Astrocyte of the cerebellum (primary cell): Measurements from ENCODE around the gene PCYT2.

Source experiments
- DNase-seq: peaks from one replicate; pipeline ENCODE4 v3.0.0-alpha.2; 2011; ENCODE audit warnings: low read depth
- H3K4me3 ChIP-seq: 2 replicates; pipeline ENCODE4 v1.5.1; 2011; ENCODE audit warnings: mild to moderate bottlenecking, low read depth, low read length, moderate library complexity
- in situ Hi-C: cut with HindIII; loops from 2 replicates; pipeline ENCODE4 v1.10.0; 2017; ENCODE audit warnings: low sequenced_read_pairs
- TF ChIP-seq, protein P1 (sequence below): IDR thresholded peaks from 2 replicates; pipeline ENCODE4 v1.5.1; 2012; ENCODE audit warnings: low read length, low read depth, moderate library complexity, mild to moderate bottlenecking; ENCODE audit errors: missing control alignments

PCYT2 gene

DNA sequence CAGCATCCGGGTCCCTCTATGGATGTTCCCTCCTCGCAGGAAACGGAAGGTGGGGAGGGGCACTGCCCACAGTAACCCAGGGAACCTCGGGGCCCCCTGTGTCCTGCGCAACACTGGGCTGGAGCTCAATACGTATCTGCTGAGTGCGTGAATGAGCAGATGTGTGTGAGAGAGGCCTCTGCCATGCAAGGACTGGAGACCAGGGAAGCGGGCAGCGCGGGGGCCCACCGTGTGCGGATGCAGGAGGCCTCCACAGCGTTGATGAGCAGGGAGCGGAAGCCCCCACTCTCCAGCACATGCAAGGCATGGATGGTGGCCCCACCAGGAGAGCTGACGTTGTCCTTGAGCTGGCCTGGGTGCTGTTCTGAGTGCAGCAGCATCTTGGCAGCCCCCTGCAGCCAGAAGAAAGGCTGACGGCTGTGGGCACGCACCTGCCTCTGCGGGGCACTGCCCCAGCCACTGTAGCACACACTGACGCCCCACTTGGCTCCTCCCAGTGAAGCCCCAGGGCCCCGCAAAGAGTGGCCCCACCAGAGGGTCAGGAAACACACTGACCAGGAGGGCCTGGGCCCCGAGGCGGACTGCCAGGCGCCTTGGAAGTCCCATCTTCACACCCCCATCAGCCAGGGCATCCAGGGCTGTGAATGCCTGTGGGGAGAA is 23.0 kb upstream of the PCYT2 start:
- in situ Hi-C loops: no loop called here
- TF ChIP-seq, protein P1, sequence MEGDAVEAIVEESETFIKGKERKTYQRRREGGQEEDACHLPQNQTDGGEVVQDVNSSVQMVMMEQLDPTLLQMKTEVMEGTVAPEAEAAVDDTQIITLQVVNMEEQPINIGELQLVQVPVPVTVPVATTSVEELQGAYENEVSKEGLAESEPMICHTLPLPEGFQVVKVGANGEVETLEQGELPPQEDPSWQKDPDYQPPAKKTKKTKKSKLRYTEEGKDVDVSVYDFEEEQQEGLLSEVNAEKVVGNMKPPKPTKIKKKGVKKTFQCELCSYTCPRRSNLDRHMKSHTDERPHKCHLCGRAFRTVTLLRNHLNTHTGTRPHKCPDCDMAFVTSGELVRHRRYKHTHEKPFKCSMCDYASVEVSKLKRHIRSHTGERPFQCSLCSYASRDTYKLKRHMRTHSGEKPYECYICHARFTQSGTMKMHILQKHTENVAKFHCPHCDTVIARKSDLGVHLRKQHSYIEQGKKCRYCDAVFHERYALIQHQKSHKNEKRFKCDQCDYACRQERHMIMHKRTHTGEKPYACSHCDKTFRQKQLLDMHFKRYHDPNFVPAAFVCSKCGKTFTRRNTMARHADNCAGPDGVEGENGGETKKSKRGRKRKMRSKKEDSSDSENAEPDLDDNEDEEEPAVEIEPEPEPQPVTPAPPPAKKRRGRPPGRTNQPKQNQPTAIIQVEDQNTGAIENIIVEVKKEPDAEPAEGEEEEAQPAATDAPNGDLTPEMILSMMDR: no peak

DNA sequence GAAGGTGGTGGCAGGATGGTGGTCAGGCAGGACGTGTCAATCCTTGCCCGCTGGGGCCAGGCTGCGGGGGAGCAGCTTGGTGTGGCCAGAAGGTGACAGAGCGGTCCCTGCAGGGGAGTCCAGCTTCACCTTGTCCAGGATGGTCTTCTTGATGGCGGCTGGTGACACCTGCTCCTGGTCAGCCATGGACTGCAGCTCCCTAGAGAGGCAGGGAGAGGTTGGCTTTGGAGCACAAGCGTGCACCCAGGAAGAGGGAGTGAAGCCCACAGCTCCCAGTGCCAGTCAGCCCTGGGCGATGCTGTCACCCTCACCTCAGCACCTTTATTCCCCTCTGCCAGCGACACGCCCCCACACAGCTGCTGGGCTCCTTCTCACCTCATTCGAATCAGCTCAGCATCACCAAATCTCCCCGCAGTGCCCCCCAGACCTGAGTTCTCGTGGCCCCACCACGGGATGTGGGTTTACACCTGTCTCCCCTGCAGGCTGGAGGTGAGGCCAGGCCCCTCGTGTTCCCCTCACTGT is 22.0 kb upstream of the PCYT2 start:
- in situ Hi-C loops: no loop called here
- H3K4me3 ChIP-seq: no peak overlapping the region
- TF ChIP-seq, protein P1: no peak
- no peak for DNase-seq

More for the DNA sequence above, 23.0 kb upstream of the PCYT2 start:
- H3K4me3 ChIP-seq: no peak overlapping the region
- DNase-seq: no peak

DNA sequence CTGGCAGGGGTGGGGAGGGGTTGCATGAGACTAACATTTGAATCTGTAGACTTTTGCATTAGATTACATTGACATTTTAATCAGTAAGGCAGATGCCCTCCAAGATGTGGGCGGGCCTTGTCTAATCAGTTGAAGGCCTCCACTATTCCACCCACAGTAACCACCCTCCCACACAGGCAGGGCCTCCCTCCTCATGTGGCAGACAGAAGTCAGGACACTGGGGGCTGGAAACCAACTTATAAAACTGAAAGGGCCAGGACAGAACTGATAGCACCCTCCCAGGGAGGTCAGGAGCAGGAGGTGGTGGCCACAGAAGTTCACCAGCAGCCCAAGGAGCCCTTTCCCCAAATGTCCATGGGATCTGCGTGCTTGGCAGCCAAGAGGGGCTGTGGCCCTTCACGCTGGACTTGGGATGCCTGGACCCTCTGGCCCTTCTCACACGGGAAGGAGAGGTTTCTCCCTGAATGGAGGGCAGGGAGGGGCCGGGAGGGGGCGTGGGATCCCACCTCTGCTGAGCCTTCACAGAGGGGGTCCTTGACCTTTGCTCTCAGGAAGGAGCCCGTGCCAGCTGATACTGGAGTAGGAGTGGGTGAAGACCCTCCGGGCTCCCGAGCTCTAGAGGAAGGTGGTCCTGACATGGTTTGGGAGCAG is 21.3 kb upstream of the PCYT2 start:
- TF ChIP-seq, protein P1: no peak
- no peak for DNase-seq
- no peak overlapping the region for H3K4me3 ChIP-seq
- in situ Hi-C loops: no loop called here

DNA sequence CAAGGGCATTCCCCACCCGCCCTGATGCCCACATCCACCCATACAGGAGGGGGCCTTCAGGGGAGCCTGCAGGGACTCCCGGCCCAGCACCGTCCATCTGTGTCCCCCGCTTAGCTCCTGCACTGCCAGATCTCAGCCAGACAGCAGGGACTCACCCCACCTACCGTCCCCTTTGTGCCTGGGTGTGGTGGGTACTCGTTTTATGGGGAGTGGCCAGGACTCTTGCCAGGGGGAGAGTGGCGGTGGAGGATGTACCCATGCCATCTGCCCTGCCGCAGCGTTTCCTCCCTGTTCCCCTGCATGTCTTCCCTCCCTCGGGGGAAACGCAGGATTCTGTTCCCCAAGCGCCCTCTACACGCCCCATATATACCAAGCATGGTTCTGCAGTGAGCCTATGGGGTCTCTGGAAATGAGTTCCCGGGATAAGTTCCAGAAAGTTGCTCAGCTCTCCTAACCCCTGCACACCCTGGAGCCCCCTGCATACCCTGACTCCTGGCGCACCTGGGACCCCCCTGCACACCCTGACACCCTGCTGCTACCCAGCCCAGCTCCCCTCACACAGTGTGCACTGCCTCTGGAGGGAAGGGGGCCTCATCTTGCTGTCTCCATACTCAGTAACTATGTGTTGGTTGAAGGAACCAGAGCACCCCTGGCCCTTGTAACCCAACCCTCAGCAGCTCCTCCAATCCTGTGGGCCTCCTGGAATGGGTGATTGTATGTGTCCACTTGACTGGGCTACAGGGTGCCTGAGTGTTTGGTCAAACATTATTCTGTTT is 20.5 kb upstream of the PCYT2 start:
- TF ChIP-seq, protein P1: no peak
- in situ Hi-C loops: no loop called here
- no peak for DNase-seq
- H3K4me3 ChIP-seq: no peak overlapping the region

DNA sequence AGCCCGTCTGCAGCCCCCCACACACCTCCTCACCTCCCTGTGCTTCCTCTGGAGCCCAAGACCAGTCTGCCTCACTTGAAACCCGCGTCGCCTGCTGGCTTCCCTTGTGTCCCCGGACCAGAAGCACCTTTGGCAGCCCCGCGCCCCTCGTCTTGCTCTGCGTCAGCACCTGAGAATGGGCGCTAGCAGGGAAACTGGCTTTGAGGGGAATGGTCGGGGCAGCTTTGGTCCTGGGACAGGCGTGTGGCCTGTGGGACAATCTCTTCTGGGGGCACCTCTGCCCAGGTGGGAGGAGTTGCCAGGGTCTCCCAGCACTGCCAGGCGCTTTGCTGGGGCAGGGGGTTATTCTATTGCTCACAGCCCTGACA is 20.0 kb upstream of the PCYT2 start:
- no peak overlapping the region for H3K4me3 ChIP-seq
- no peak for DNase-seq
- in situ Hi-C loops: no loop called here
- TF ChIP-seq, protein P1: no peak
